Ishikawa (cell line): ENCODE results near the gene MIAT.

ENCODE experiments used
- CREB1 ChIP-seq: IDR thresholded peaks from 2 replicates; pipeline ENCODE4 v1.6.1; 2012; ENCODE audit warnings: low read depth
- EP300 ChIP-seq: IDR thresholded peaks from 2 replicates; pipeline ENCODE4 v1.6.1; 2012; ENCODE audit warnings: borderline replicate concordance
- MAX ChIP-seq: IDR thresholded peaks from 2 replicates; pipeline ENCODE4 v1.6.1; 2012
- YY1 ChIP-seq: IDR thresholded peaks from 2 replicates; pipeline ENCODE4 v1.6.1; 2012; ENCODE audit warnings: low read depth
- ZBTB7A ChIP-seq: IDR thresholded peaks from 2 replicates; pipeline ENCODE4 v1.6.1; 2012; ENCODE audit warnings: low read depth
- TF ChIP-seq, protein P1 (sequence below): IDR thresholded peaks from 2 replicates; pipeline ENCODE4 v1.6.1; 2012
- TF ChIP-seq, protein P2 (sequence below): IDR thresholded peaks from 2 replicates; pipeline ENCODE4 v1.6.1; 2012; ENCODE audit warnings: low read depth, mild to moderate bottlenecking

- TF ChIP-seq ZBTB7A: no peak
- no peak for TF ChIP-seq YY1
- TF ChIP-seq, protein P1, sequence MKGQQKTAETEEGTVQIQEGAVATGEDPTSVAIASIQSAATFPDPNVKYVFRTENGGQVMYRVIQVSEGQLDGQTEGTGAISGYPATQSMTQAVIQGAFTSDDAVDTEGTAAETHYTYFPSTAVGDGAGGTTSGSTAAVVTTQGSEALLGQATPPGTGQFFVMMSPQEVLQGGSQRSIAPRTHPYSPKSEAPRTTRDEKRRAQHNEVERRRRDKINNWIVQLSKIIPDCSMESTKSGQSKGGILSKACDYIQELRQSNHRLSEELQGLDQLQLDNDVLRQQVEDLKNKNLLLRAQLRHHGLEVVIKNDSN: no peak
- TF ChIP-seq EP300: no peak
- TF ChIP-seq MAX: no peak
- TF ChIP-seq CREB1: no peak
- TF ChIP-seq, protein P2, sequence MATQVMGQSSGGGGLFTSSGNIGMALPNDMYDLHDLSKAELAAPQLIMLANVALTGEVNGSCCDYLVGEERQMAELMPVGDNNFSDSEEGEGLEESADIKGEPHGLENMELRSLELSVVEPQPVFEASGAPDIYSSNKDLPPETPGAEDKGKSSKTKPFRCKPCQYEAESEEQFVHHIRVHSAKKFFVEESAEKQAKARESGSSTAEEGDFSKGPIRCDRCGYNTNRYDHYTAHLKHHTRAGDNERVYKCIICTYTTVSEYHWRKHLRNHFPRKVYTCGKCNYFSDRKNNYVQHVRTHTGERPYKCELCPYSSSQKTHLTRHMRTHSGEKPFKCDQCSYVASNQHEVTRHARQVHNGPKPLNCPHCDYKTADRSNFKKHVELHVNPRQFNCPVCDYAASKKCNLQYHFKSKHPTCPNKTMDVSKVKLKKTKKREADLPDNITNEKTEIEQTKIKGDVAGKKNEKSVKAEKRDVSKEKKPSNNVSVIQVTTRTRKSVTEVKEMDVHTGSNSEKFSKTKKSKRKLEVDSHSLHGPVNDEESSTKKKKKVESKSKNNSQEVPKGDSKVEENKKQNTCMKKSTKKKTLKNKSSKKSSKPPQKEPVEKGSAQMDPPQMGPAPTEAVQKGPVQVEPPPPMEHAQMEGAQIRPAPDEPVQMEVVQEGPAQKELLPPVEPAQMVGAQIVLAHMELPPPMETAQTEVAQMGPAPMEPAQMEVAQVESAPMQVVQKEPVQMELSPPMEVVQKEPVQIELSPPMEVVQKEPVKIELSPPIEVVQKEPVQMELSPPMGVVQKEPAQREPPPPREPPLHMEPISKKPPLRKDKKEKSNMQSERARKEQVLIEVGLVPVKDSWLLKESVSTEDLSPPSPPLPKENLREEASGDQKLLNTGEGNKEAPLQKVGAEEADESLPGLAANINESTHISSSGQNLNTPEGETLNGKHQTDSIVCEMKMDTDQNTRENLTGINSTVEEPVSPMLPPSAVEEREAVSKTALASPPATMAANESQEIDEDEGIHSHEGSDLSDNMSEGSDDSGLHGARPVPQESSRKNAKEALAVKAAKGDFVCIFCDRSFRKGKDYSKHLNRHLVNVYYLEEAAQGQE: no peak
Measured at GRCh38 chr22:26692215-26692614, 34.8 kb downstream of the MIAT start.
